HG03064 (cell line): ENCODE data around the gene PCOLCE2.
"Not testable (repeated sequence)": the region's sequence is repeated elsewhere in the genome, so short reads cannot be mapped to it uniquely, and the experiment has no call there.

ENCODE experiments used
- ATAC-seq: cut with Tn5 transposase; IDR thresholded peaks from one replicate; pipeline ENCODE4 v1.9.1; 2021; ENCODE audit warnings: low read depth; ENCODE audit not compliant: unreplicated experiment

Gene PCOLCE2

DNA sequence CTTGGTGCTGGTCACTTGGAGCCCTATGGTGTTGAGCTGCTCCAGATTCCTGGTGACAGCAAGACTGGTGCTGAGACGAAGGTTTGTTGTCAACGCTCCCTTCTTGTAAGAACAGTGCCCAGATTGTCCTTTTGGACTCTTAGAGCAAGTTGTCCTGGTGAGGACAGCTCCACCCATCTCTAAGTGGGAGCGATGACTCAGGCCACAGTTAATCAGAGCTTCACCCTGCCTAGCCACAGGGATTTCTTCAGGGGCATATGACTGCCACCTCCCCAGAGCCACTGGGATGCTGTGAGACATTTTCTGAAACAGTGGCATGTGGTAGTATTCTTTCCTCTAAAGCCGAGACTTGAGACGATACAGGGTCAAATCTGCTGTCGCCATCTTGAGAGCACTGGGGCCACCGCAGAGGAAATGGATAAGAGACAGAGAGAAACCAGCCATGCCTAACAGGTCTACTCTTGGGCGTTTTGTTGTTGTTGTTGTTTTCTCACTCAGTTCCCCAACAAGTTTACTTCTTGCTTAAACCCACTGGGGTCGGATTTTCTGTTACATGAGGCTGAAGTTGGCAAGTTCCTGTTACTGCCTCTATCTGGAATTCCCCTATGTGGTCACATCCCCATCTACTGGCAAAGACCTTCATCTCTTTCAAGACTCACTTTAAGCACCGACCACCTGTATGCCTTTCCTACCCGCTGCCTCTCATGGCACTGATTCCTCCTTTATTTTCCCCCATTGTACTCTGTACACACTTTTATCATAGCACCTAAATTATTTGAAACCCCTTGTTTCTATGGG is 16.0 kb upstream of the PCOLCE2 start:
- no peak for ATAC-seq

DNA sequence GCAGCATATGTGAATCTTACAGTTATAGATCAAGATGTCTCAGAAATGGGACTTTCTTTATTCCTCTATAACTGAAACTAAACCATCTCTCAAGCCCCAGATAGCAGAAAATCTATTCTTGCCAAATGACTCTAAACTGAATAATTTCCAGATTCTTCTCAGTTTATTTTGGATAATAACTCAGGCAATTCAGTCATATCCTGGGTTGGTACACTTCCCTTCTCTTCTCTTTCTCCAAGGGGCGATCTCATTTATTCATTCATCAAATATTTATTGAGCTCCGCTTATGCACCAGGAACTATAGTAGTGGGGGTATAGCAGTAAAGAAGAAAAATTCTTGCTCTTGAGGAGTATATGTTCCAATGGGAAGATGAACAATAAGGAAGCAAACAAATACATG is 13.5 kb upstream of the PCOLCE2 start:
- no peak for ATAC-seq

DNA sequence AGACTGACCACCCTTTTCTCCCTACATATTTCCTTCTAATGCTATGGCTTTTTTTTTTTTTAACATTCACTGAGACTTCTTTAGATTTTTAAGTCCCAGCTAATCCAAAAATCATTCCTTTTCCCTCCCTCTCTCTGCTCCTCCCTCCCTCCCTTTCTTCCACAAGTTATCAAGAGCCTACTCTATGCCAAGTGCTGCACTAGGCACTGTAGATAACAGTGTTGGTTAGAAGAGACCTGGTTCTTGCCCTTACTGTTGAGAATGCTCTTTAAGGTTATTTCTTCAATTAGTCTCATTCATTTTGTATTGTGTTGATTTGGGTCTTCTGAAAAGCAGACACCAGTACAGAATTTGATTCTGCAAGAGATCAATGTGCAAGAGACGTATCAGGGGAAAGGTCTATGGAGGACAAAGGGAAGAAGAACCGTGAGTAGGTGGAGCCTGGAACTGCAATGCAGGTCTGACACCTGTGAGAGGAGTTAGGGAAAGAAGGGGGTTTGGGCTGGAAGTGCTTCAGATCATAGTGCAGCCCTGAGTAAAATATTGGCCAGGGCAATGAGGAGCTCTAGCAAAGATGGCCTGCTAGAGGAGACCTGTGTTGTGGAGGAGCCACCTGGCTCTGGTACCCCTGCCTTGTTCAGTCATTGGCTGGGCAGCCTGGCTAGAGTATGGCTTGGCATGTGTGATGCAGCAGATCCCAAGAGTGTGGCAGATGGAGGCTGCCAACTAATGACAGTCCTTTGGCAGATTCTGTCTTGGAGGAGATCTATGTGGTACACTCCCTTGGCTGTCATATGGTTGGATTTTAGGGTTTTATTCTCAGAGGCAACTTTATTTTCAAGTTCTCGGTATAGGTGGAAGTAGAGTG is 9.7 kb upstream of the PCOLCE2 start:
- no peak for ATAC-seq

DNA sequence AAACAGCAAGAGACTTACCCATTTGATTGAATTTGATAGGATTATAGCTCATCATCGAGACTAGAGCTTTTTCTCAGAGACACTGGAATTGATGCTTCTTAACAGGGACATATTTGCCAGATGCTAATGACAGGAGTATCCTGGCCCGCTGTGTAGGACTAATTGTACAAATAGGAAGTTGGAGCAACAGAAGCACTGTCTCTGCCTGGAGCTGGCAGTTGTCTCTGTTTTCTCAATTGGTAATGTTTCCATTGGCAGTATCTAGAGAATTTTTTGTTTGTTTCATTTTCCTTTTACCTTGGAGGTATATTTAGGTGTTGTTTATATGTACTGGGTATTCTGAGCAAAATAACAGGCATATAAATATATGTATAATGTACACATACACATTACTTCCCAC is 8.9 kb upstream of the PCOLCE2 start:
- ATAC-seq, result no peak

GRCh38 chr3:142896996-142897395 is 8.1 kb upstream of the PCOLCE2 start:
- ATAC-seq, result no peak

DNA sequence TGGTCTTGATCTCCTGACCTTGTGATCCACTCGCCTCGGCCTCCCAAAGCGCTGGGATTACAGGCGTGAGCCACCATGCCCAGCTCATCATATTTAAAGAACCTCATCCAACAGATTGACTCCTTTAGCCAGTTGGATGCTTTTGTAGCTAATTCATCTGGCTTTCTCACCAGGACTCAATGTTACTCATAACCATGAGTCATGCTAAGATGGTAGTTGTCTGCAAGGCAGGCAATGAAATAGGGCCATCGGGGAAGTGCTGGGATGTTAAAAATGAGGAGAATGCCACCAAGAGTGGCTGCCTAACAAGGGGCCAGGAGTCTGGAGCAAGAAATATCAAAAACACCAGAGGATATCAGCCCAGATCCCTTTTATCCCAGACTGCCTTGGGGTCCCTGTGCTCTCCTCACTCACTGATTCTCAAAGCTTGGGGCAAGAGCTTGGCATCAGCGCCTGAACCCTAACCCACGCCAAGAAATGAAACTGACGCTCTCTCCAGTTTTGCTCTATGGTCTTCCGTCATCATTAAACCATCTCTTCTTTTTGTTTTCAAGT is 7.4 kb upstream of the PCOLCE2 start:
- ATAC-seq, result no peak

DNA sequence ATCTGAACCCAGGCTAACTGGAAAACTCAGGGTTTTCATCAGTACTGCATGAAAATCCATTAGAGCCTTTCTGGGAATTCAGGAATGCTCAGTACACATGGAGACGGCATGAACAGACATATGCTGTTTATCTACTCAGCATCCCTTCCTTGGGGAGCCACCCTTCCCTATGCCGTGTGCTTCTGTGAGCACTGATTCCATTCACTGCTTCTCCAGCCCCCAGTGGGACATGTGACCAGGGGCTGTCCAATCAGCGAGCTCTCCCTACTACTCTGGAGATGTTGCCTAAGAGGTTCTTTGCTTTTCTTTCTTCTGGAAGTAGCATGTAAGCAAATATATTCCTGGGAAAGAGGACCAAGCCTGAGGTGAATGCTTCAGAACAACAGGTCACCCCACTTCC is 5.6 kb upstream of the PCOLCE2 start:
- no peak for ATAC-seq

DNA sequence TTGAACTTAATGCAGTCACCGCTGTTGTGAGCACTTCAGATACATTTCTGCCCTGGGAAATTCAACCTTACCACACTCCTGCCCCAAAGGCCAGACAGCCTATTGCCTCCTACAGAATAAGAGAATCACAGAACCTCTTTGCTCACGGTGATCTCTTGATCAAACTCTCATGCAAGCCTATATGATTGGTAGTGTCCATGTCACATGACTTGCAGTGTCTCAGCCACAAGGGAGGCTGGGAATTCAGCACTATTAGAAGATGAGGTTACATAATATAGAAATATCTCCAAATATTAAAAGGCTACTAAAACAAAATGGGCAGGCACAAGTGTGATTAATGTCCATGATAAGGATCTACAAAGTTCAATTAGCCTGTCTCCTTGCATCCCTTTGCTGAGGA is 3.8 kb upstream of the PCOLCE2 start:
- no peak for ATAC-seq

DNA sequence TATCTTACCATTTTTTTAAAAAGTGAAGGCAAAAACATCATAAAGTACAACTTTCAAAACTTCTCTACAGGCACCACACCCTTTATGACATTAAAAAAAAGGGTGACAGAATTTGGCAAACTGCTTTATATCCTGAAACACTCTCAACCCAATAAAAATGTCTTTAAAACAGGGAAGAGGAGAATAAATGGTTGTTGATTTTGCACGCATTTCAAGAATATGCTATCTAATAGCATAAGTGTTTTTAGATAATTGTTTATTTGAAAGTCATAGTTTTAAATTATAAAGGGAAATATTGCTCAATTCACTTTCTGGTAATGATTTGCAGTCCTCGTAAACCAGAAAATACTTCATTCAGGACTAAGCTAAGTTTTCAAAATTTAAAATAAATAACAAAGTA is 1.7 kb upstream of the PCOLCE2 start:
- no peak for ATAC-seq

DNA sequence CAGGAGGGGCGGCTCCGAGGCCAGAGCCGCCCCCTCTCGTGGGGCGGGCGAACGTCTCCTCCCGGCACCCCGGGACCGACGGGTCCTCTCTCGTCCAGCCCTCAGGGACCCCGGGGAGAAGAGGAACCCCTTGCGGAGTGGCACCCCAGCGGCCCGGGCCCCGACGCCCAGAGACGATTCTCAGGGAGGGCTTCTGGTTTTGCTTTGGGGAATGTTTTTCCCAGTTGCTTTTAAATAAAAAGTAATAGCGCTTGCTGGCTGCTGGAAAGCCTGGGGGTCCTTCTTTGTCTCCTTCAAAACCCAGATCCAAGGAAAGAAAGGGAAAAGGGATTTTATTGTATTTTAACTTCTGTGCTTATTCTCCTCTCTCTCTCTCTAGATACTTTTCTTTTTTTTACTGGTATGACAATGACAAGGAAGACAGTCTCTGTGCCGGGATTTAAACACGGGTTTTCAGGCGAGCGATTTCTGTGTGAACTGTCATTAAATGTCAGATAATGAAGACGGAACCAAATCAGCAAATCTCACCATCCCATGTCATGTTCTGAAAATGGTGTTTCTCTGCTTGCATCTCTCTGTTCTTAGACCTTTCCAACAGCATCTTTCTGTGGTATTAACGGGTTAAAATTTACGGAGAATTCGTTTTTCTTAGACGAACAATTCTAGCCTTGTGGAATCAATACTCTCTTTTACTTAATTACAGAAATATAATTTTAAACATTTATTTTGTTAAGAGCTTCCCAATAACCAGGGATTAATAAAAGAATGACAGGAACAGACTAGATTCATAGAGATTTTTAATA is 530 bp upstream of the PCOLCE2 start:
- no peak for ATAC-seq

DNA sequence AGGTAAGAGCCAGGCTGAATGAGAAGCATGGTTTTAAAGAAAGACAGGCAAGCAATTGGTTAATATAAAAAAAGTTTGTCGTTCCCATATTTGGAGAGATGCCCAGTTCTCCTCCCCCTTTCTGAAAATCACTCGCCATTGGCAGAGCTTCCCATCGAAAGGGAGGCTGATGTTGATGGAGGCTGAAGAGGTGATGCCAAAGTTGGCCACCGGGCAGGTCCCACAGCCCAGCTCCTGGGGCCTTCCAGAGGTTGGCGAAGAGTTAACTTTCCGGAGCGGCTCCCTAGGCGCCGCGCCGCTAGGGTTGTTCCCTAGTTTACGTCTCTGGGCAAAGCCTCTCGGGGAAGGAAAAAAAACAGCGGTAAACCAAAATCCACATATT is 793 bp downstream of the PCOLCE2 start:
- no peak for ATAC-seq

DNA sequence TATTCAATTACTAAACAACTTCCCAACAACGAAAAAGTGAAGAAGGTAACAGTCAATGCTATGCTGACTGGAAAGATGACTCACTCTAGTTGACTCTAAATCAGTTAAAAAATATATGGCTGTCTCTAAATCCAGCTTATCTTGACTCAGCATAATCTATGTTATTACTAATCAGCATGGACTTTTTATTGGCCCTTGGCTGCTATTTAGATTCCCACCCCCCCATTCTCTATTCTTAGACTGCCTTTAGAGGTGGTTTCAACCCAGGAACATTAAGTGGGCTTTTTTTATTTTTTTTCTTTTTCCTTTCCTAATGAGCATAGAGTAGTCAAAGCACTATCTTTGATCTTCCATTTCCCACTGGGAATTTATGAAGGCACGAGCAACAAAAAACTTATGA is 1.9 kb downstream of the PCOLCE2 start:
- no peak for ATAC-seq

GRCh38 chr3:142886021-142886420 is 2.9 kb downstream of the PCOLCE2 start:
- ATAC-seq, result no peak

GRCh38 chr3:142884531-142884930 is 4.4 kb downstream of the PCOLCE2 start:
- ATAC-seq, result no peak

- not testable (repeated sequence) for ATAC-seq
Observed at GRCh38 chr3:142883534-142883933, 5.3 kb downstream of the PCOLCE2 start.

DNA sequence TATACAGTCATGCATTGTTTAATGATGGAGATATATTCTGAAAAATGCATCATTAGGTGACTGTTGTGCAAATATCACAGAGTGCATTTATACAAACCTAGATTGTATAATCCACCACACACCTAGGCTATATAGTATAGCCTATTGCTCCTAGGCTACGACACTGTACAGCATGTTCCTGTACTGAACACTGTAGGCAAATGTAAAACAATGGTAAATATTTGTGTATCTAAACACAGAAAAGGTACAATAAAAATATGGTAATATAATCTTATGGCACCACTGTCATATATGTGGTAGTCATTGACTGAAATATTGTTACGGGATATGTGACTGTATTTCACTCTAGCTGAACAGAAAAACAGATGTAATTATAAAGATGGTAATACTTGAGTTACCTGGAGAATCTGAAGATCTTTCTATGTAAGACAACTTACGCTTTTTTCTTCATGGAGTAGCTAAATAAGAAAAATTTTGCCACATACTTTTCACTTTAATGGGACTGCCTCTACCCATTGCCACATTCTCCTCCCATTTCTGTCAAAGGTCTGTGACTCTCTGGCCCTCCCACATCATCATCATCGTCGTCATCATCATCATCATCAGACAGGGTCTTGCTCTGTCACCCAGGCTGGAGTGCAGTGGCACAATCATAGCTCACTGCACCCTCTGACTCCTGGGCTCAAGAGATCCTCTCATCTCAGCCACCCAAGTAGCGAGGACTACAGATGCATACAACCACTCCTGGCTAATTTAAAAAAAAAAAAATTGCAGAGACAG is 7.2 kb downstream of the PCOLCE2 start:
- ATAC-seq, result no peak

- no peak for ATAC-seq
Observed at GRCh38 chr3:142878649-142879300, 10.1 kb downstream of the PCOLCE2 start.

DNA sequence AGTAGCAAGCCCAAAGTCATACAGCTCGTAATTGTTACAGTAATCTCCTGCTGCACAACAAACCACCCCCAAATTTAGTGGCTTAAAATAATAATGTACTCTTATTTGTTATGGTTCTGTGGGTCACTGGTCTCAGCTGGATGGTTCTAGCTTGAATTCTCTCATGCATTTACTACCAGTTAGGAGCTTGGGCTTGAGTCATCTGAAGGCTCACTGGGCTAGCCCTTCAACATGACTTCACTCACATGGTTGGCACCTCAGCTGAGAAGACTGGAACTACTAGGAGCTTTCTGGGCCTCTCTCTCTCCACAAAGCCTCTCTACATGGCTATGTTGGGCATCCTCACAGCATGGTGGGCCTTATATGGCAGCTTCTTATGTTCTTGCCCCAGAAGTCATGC is 12.5 kb downstream of the PCOLCE2 start:
- no peak for ATAC-seq

GRCh38 chr3:142875583-142876207 is 13.2 kb downstream of the PCOLCE2 start:
- no peak for ATAC-seq
